Upper lobe of right lung (tissue), 1 donor: ENCODE results near the gene LNX2. TPM values are rescaled to one million over a fixed set of nuclear protein-coding genes. Genes with fewer than 3 reads are reported as not detected.

ENCODE experiments used
- ATAC-seq: fragments of 200-7000 bp; cut with Tn5 transposase; one replicate; pipeline ENCODE4 v1.9.1; 2020; ENCODE audit warnings: mild to moderate bottlenecking, moderate library complexity
- DNase-seq: peaks from one replicate; pipeline ENCODE4 v3.0.0-alpha.2; 2020
- H3K27ac ChIP-seq: fragments of 200-600 bp; one replicate; pipeline ENCODE4 v1.8.0; 2022
- H3K27me3 ChIP-seq: fragments of 200-600 bp; one replicate; pipeline ENCODE4 v1.8.0; 2022; ENCODE audit warnings: mild to moderate bottlenecking
- H3K36me3 ChIP-seq: fragments of 200-600 bp; one replicate; pipeline ENCODE4 v1.8.0; 2022
- H3K4me1 ChIP-seq: fragments of 200-600 bp; one replicate; pipeline ENCODE4 v1.8.0; 2022
- H3K4me3 ChIP-seq: fragments of 200-600 bp; one replicate; pipeline ENCODE4 v1.8.0; 2022; ENCODE audit warnings: mild to moderate bottlenecking
- H3K9me3 ChIP-seq: fragments of 200-600 bp; one replicate; pipeline ENCODE4 v1.8.0; 2022
- CTCF ChIP-seq: fragments of 200-600 bp; IDR thresholded peaks from one replicate; pipeline ENCODE4 v1.8.0; 2022; ENCODE audit warnings: antibody characterized with exemption
- intact Hi-C: fragments of 100-400 bp; cut with DNase I; formaldehyde crosslinking; loops from one replicate; pipeline ENCODE4 v1.11.0; 2022
- total RNA-seq: library from RNA; stranded (reverse); fragmentation: NEBNext Ultra II Directional; extraction: Animal tissue kit (Norgen Biotek cat#: 25700); gene quantifications from one replicate; pipeline ENCODE4 v1.2.1, GENCODE V29; 2021
- donor health status: DM: no; HTN: yes; CAD: no; lungs with severe emphysema.

LNX2 gene
- total RNA-seq, 1 donor from 2014 or later = 35.3 TPM

GRCh38 chr13:27533155-27533643 is 87.1 kb downstream of the LNX2 start:
- Histone ChIP-seq H3K27me3 (no peaks in the 10 kb centered on the region), H3K27ac (no peak overlapping the region), H3K9me3 (no peaks in the 10 kb centered on the region), H3K4me3 (peak overlapping the region; percentile 30), H3K36me3 (no peaks in the 10 kb centered on the region), H3K4me1 (peaks cover 7% of the 10 kb centered on the region)
- TF ChIP-seq CTCF = peak; percentile 94
- ATAC-seq (peak; percentile 93), DNase-seq (peak; percentile 94)
- intact Hi-C loops = loop anchor here (10.0 kb wide), 1 partner anchor 292 kb away; no protein-coding TSS in a partner anchor

GRCh38 chr13:27528908-27529307 is 91.4 kb downstream of the LNX2 start:
- ATAC-seq (no peak), DNase-seq (no peak)
- Histone ChIP-seq H3K27ac (no peak overlapping the region), H3K9me3 (no peaks in the 10 kb centered on the region), H3K4me3 (no peak overlapping the region), H3K4me1 (peaks cover 7% of the 10 kb centered on the region), H3K36me3 (no peaks in the 10 kb centered on the region), H3K27me3 (no peaks in the 10 kb centered on the region)
- intact Hi-C loops = no loop called here
- no peak for TF ChIP-seq CTCF

- Histone ChIP-seq H3K36me3 (no peaks in the 10 kb centered on the region), H3K4me1 (no peaks in the 10 kb centered on the region), H3K27me3 (no peaks in the 10 kb centered on the region), H3K9me3 (no peaks in the 10 kb centered on the region), H3K27ac (no peak overlapping the region), H3K4me3 (no peak overlapping the region)
- ATAC-seq (no peak), DNase-seq (no peak)
- TF ChIP-seq CTCF = no peak
- intact Hi-C loops = no loop called here
These were observed 93.8 kb downstream of the LNX2 start for GRCh38 chr13:27526516-27526915.

DNA sequence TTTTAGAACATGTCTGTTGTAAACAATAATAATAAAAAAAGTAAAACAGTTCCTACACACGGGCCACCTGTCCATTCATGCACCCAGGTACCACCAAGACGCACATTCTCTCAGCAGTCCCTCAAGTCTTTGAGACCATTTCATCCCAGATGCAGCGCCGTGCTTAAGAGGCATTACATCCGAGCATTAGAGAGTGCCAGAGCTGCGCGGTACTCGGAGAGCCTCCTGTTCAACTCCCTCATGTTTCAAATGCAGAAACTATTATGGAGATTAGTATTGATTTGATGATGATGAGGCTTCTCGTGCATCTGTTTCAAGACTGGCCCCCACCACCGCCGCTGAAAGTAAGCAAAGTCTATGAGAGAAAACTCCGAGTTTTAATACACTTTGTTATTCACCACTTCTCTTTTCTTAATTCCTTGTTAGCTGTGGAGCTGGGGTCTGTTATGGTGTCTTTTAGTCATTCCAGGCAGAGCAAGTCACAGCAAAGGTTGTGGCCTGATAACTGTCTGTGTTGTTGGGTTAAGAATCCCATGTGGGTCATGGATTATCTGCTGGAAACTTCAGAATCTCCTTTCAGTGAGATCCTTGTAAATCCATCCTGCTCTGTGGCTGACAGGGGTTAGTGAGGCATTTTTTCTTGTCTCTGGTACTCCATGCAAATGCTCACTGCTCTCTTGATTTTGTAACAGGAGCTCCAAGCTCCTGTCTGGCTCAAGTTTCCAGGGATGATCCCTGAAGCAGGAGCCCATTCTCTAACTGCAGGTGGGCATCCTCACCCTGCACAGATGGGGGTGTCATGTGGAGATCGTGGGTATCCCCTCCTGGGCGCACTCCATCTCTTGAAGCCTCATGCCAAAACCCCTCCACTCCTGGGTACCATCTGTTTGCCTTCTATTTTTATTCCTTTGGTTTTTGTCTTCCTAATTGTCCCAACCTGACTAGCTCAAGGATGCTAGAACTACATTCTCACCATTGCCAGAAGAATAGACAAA is 95.1 kb downstream of the LNX2 start:
- H3K36me3 ChIP-seq = no peaks in the 10 kb centered on the region
- intact Hi-C loops = no loop called here
- no peak for DNase-seq
- no peak overlapping the region for H3K4me3 ChIP-seq
- no peak for TF ChIP-seq CTCF
- no peaks in the 10 kb centered on the region for H3K4me1 ChIP-seq
- no peaks in the 10 kb centered on the region for H3K27me3 ChIP-seq
- H3K9me3 ChIP-seq = no peaks in the 10 kb centered on the region
- no peak for ATAC-seq
- H3K27ac ChIP-seq = no peak overlapping the region

DNA sequence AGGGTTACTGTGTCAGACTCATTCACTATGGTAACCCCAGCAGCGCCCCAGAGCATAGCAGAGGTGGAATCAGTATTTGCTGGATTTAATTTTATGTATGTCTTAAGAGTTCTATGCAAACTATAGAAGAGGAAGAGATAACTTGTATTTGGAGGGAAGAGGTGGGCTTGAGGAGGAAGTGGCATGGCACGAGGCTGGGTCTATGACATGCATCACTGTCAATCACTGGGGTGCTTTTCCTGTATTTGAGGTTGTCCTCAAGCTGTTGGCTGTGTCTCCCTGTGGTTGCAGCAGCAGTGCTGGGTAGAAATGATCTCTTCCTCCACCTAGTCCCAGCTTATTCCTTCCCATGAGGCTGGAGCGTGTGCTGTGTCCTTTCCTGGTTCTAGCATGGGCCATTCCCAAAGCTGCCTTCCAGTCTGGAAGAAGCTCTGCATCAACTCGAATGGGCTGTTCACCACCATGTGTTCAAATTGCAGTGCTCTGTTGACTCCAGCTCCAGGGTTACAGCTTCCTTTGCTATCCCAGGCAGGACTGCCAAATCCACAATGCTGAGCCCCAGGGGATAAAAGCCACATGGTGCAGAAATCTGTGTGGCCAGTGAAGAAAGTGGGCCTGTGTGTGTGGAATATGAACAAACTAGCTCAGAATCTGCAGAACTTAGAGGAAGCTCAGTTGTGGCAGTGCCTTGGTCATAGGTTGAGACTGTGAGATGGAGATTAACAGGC is 96.8 kb downstream of the LNX2 start:
- Histone ChIP-seq H3K4me1 (no peaks in the 10 kb centered on the region), H3K9me3 (no peaks in the 10 kb centered on the region), H3K36me3 (no peaks in the 10 kb centered on the region), H3K27ac (no peak overlapping the region), H3K27me3 (no peaks in the 10 kb centered on the region), H3K4me3 (no peak overlapping the region)
- TF ChIP-seq CTCF = no peak
- intact Hi-C loops = no loop called here
- peak; percentile 45 for ATAC-seq
- no peak for DNase-seq
